H1 (cell line): ENCODE results near the gene FXN. TPM values are rescaled to one million over a fixed set of nuclear protein-coding genes. Genes with fewer than 3 reads are reported as not detected.

ENCODE experiments used
- CBX8 ChIP-seq: fragments of 300-800, 300-1000 bp; sonication (generic); IDR thresholded peaks from 2 replicates; pipeline ENCODE4 v1.7.1; 2016; ENCODE audit warnings: low read depth, low read length, borderline replicate concordance
- CHD7 ChIP-seq: fragments of 300-600 bp; sonication (generic); IDR thresholded peaks from 2 replicates; pipeline ENCODE4 v1.7.1; 2012; ENCODE audit warnings: low read length, moderate library complexity, mild to moderate bottlenecking, inconsistent platforms; ENCODE audit not compliant: insufficient replicate concordance
- E2F6 ChIP-seq: IDR thresholded peaks from 2 replicates; pipeline ENCODE4 v1.6.1; 2012; ENCODE audit warnings: inconsistent platforms
- MAFK ChIP-seq: IDR thresholded peaks from 2 replicates; pipeline ENCODE4 v1.6.1; 2012; ENCODE audit warnings: low read depth, mild to moderate bottlenecking, improper control_type of control experiment, low read length
- NANOG ChIP-seq: IDR thresholded peaks from 2 replicates; pipeline ENCODE4 v1.6.1; 2011; ENCODE audit warnings: low read length, low read depth, mild to moderate bottlenecking, inconsistent platforms; ENCODE audit not compliant: insufficient read depth, poor library complexity, severe bottlenecking
- NRF1 ChIP-seq: IDR thresholded peaks from 2 replicates; pipeline ENCODE4 v1.6.1; 2011; ENCODE audit warnings: mild to moderate bottlenecking, low read depth, low read length, improper control_type of control experiment
- SIX5 ChIP-seq: IDR thresholded peaks from 2 replicates; pipeline ENCODE4 v1.6.1; 2011; ENCODE audit warnings: mild to moderate bottlenecking, low read depth, low read length
- SRF ChIP-seq: IDR thresholded peaks from 2 replicates; pipeline ENCODE4 v1.6.1; 2011; ENCODE audit warnings: mild to moderate bottlenecking, low read depth, low read length, moderate library complexity
- TBP ChIP-seq: IDR thresholded peaks from 2 replicates; pipeline ENCODE4 v1.6.1; 2011; ENCODE audit warnings: low read depth, low read length, improper control_type of control experiment
- polyA plus RNA-seq, 7 experiments: library from polyadenylated mRNA; depleted of rRNA in 3 of 7; stranded (reverse) in 5 of 7; unstranded in 2 of 7; fragments of >200 nt in 5 of 7; fragments of 200-250 nt in 2 of 7; gene quantifications; 1 replicate in 5 of 7; 2 replicates in 1 of 7; 4 replicates in 1 of 7; pipeline versions ENCODE4 v1.2.1 to v1.2.3, GENCODE V29; 2011 to 2013; ENCODE audit warnings: missing spikeins in 2 of 7, mixed read lengths in 2 of 7
- total RNA-seq: library from RNA; stranded (reverse); fragmentation: NEBNext Ultra II Directional; extraction: Animal tissue kit (Norgen Biotek cat#: 25700); gene quantifications from 2 replicates; pipeline ENCODE4 v1.2.1, GENCODE V29; 2021

Gene FXN
- total and polyA plus RNA-seq, 2 of the 8 experiments (the other 6 are each of a cell fraction or from before 2014, with no cell fraction given) = 34.2 to 37.5 TPM

- TF ChIP-seq MAFK (no peak), NRF1 (no peak), TBP (no peak), SIX5 (no peak), CBX8 (no peak), CHD7 (no peak), SRF (no peak), NANOG (no peak), E2F6 (no peak)
Measured at GRCh38 chr9:69130456-69131441, 95.2 kb downstream of the FXN start (continued).
